Activated CD4-positive, alpha-beta T cell treated with anti-CD3 and anti-CD28 coated beads, Interleukin-2, amount 50 U/mL, for 16 hours (primary cell): Measurements from ENCODE around the gene OR4S2.

Experiments
- DNase-seq: peaks from one replicate; pipeline ENCODE4 v3.0.0-alpha.2; 2020

OR4S2 gene

GRCh38 chr11:55648027-55648426 is at the start of gene OR4S2:
Gene OR4S2 (plus strand): TSS chr11:55648327. CDS start chr11:55650904, 2,577 bp downstream.
- no peak for DNase-seq

GRCh38 chr11:55607545-55607944 is 40.6 kb upstream of the OR4S2 start, which contains the start of gene OR4C11:
Gene OR4C11 (minus strand): TSS chr11:55607645. CDS start chr11:55604373, 3,272 bp downstream.
- DNase-seq, result no peak

GRCh38 chr11:55624531-55624930 is 23.6 kb upstream of the OR4S2 start:
- no peak for DNase-seq

- DNase-seq, result no peak
Observed at GRCh38 chr11:55634813-55635212, 13.3 kb upstream of the OR4S2 start, which contains the start of gene OR4P4. Gene OR4P4 (plus strand): TSS chr11:55635113.

GRCh38 chr11:55652560-55652959 is 4.4 kb downstream of the OR4S2 start:
- no peak for DNase-seq

- no peak for DNase-seq
Observed at GRCh38 chr11:55655096-55655495, 7.0 kb downstream of the OR4S2 start.

GRCh38 chr11:55658031-55658573 is 10.0 kb downstream of the OR4S2 start:
- no peak for DNase-seq

GRCh38 chr11:55658608-55659007 is 10.5 kb downstream of the OR4S2 start:
- no peak for DNase-seq

GRCh38 chr11:55661901-55662300 is 13.8 kb downstream of the OR4S2 start, which contains the start of gene OR4C6:
Gene OR4C6 (plus strand): TSS chr11:55662201. CDS start chr11:55665167, 2,966 bp downstream.
- DNase-seq, result no peak

GRCh38 chr11:55669376-55669775 is 21.2 kb downstream of the OR4S2 start:
- no peak for DNase-seq

- no peak for DNase-seq
Observed at GRCh38 chr11:55673860-55674259, 25.7 kb downstream of the OR4S2 start.

GRCh38 chr11:55697817-55698216 is 49.7 kb downstream of the OR4S2 start:
- no peak for DNase-seq

- DNase-seq, result no peak
Observed at GRCh38 chr11:55701429-55701828, 53.3 kb downstream of the OR4S2 start.
